Activated CD4-positive, alpha-beta T cell treated with anti-CD3 and anti-CD28 coated beads, Interleukin-2, amount 50 U/mL, for 24 hours (primary cell): Measurements from ENCODE around the gene CTF1.
"Not testable (repeated sequence)": the region's sequence is repeated elsewhere in the genome, so short reads cannot be mapped to it uniquely, and the experiment has no call there.

ENCODE experiments used
- DNase-seq, 2 donors: peaks; one replicate each; pipeline ENCODE4 v3.0.0-alpha.2; 2020; ENCODE audit warnings: low read depth in 1 of 2, low spot score in 1 of 2

CTF1 gene

GRCh38 chr16:30929167-30929566 lies 32.8 kb downstream of the CTF1 start:
- DNase-seq = no peak

- DNase-seq = no peak
Measured at GRCh38 chr16:30930160-30930571, 33.8 kb downstream of the CTF1 start.

- DNase-seq = no peak
Measured at GRCh38 chr16:30931068-30931650, 34.7 kb downstream of the CTF1 start.

- DNase-seq = no peak
Measured at GRCh38 chr16:30934827-30935557, 38.6 kb downstream of the CTF1 start.

- no peak for DNase-seq
Measured at GRCh38 chr16:30937692-30938091, 41.3 kb downstream of the CTF1 start.

- DNase-seq = not testable (repeated sequence)
Measured at GRCh38 chr16:30939571-30939970, 43.2 kb downstream of the CTF1 start.

GRCh38 chr16:30941600-30942425 lies 45.4 kb downstream of the CTF1 start:
- no peak for DNase-seq

- no peak for DNase-seq
Measured at GRCh38 chr16:30942426-30942806, 46.0 kb downstream of the CTF1 start.

- no peak for DNase-seq
Measured at GRCh38 chr16:30944352-30944751, 47.9 kb downstream of the CTF1 start.

- DNase-seq = no peak
Measured at GRCh38 chr16:30946671-30947540, 50.5 kb downstream of the CTF1 start.

GRCh38 chr16:30947541-30947858 lies 51.1 kb downstream of the CTF1 start:
- DNase-seq = no peak

GRCh38 chr16:30947859-30948666 lies 51.6 kb downstream of the CTF1 start:
- no peak for DNase-seq

- no peak for DNase-seq
Measured at GRCh38 chr16:30948667-30949649, 52.5 kb downstream of the CTF1 start, which contains the start of gene ORAI3. Gene ORAI3, plus strand, starts transcription at chr16:30949068. Its CDS starts 222 bp downstream, at chr16:30949290.

- DNase-seq = no peak
Measured at GRCh38 chr16:30949650-30950515, 53.5 kb downstream of the CTF1 start.

GRCh38 chr16:30950516-30951065 lies 54.2 kb downstream of the CTF1 start:
- no peak for DNase-seq

- DNase-seq = no peak
Measured at GRCh38 chr16:30951193-30951592, 54.8 kb downstream of the CTF1 start.

- no peak for DNase-seq
Measured at GRCh38 chr16:30951750-30952149, 55.3 kb downstream of the CTF1 start.

GRCh38 chr16:30953111-30953510 lies 56.7 kb downstream of the CTF1 start:
- no peak for DNase-seq
